ENCODE measurements around the gene SOX9.

Gene SOX9

GRCh38 chr17:72142614-72143013 lies 21.8 kb downstream of the SOX9 start:
- Histone ChIP-seq H3K27ac (no peak overlapping the region), H3K4me3 (no peak overlapping the region), H3K36me3 (ENCODE audit: insufficient read depth, low read length) (no peaks in the 10 kb centered on the region), H3K9ac (ENCODE audit: insufficient read length) (no peak overlapping the region), H3K9me3 (ENCODE audit: low read depth, low read length) (no peaks in the 10 kb centered on the region)
- TF ChIP-seq FOXP2 (optimal IDR thresholded peaks at IDR 0.05; ENCODE audit: control extremely low read depth, extremely low read length, insufficient read depth) (no peak), EZH2 (IDR thresholded peaks at IDR 0.05) (no peak), POLR2AphosphoS5 (IDR thresholded peaks at IDR 0.05; ENCODE audit: borderline replicate concordance, low read depth, low read length) (no peak)
- DNase-seq (ENCODE audit: low read depth, low spot score): no peak

- no peaks in the 10 kb centered on the region for H3K9me3 ChIP-seq (ENCODE audit: low read depth, low read length)
- H3K9ac ChIP-seq (ENCODE audit: insufficient read length): no peak overlapping the region
- TF ChIP-seq FOXP2 (optimal IDR thresholded peaks at IDR 0.05; ENCODE audit: control extremely low read depth, extremely low read length, insufficient read depth): no peak
- no peak for TF ChIP-seq POLR2AphosphoS5 (IDR thresholded peaks at IDR 0.05; ENCODE audit: borderline replicate concordance, low read depth, low read length)
- TF ChIP-seq EZH2 (IDR thresholded peaks at IDR 0.05): no peak
- H3K4me3 ChIP-seq: no peak overlapping the region
- DNase-seq (ENCODE audit: low read depth, low spot score): no peak
- H3K27ac ChIP-seq: no peak overlapping the region
- H3K36me3 ChIP-seq (ENCODE audit: insufficient read depth, low read length): no peaks in the 10 kb centered on the region
Observed at GRCh38 chr17:72143245-72143644, 22.4 kb downstream of the SOX9 start.

DNA sequence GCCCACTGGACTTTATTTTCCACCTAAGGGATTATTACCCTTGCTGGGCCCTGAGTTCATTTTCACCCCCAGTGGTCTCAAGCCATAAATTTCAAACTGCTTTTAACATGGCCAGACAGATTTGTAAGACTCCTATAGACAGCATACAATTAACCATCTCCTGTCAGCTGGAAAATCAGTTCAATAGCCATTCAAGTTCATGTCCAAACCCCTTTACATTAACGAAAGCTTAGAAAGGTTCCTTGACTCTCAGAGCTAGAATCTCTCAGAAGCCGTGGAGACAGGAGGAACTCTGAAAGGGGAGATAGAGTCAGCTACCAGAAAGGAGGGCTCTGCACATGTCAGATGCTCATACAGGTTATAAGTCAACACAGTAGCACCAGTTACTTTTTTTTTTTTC lies 23.3 kb downstream of the SOX9 start:
- H3K27ac ChIP-seq: no peak overlapping the region
- no peak overlapping the region for H3K9ac ChIP-seq (ENCODE audit: insufficient read length)
- H3K9me3 ChIP-seq (ENCODE audit: low read depth, low read length): no peaks in the 10 kb centered on the region
- H3K4me3 ChIP-seq: no peak overlapping the region
- no peaks in the 10 kb centered on the region for H3K36me3 ChIP-seq (ENCODE audit: insufficient read depth, low read length)
- DNase-seq (ENCODE audit: low read depth, low spot score): no peak
- TF ChIP-seq FOXP2 (optimal IDR thresholded peaks at IDR 0.05; ENCODE audit: control extremely low read depth, extremely low read length, insufficient read depth) (no peak), POLR2AphosphoS5 (IDR thresholded peaks at IDR 0.05; ENCODE audit: borderline replicate concordance, low read depth, low read length) (no peak), EZH2 (IDR thresholded peaks at IDR 0.05) (no peak)

DNA sequence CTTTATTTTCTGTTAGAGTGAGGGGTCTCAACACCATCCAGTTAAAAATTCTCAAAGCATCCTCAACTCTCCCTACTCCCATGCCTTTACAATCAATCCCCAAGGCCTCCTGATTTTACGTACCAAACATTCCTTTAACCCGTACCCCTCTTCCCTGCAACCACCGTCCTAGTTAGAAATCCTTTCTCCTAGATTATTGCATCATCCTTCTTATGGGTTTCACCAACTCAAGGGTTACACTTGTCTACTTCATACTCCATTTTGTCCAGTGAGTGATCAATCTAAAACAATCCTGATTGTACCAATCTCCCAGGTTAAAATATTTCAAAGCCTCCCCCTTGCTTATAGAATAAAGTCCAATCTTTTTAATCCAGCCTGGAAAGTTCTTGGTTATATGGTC lies 24.7 kb downstream of the SOX9 start:
- Histone ChIP-seq H3K9me3 (ENCODE audit: low read depth, low read length) (no peaks in the 10 kb centered on the region), H3K4me3 (no peak overlapping the region), H3K9ac (ENCODE audit: insufficient read length) (no peak overlapping the region), H3K36me3 (ENCODE audit: insufficient read depth, low read length) (no peaks in the 10 kb centered on the region), H3K27ac (no peak overlapping the region)
- DNase-seq (ENCODE audit: low read depth, low spot score): no peak
- TF ChIP-seq FOXP2 (optimal IDR thresholded peaks at IDR 0.05; ENCODE audit: control extremely low read depth, extremely low read length, insufficient read depth): no peak
- TF ChIP-seq EZH2 (IDR thresholded peaks at IDR 0.05): no peak
- no peak for TF ChIP-seq POLR2AphosphoS5 (IDR thresholded peaks at IDR 0.05; ENCODE audit: borderline replicate concordance, low read depth, low read length)

DNA sequence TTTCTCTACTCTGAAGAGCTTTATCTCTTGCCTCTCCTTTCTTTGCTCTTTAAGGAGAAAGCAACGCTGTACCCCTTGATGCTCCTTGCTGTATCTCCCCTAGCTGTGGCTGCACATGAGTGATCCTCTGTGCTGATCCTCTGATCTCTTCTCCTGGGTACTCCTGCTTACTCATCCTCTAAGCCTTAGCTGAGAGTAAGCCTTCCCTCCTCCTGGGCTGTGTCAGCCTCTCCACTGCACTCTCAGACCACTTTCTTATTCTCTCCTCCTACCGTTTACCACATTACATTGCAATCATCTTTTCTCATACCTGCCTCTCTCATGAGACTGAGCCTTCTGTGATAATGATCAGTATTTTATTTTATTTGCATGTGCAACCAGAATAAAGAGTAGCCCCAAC lies 25.1 kb downstream of the SOX9 start:
- no peaks in the 10 kb centered on the region for H3K9me3 ChIP-seq (ENCODE audit: low read depth, low read length)
- H3K27ac ChIP-seq: no peak overlapping the region
- TF ChIP-seq FOXP2 (optimal IDR thresholded peaks at IDR 0.05; ENCODE audit: control extremely low read depth, extremely low read length, insufficient read depth): no peak
- TF ChIP-seq POLR2AphosphoS5 (IDR thresholded peaks at IDR 0.05; ENCODE audit: borderline replicate concordance, low read depth, low read length): no peak
- no peak for TF ChIP-seq EZH2 (IDR thresholded peaks at IDR 0.05)
- no peak overlapping the region for H3K9ac ChIP-seq (ENCODE audit: insufficient read length)
- DNase-seq (ENCODE audit: low read depth, low spot score): no peak
- H3K36me3 ChIP-seq (ENCODE audit: insufficient read depth, low read length): no peaks in the 10 kb centered on the region
- H3K4me3 ChIP-seq: no peak overlapping the region

GRCh38 chr17:72146371-72146770 lies 25.6 kb downstream of the SOX9 start:
- Histone ChIP-seq H3K4me3 (no peak overlapping the region), H3K36me3 (ENCODE audit: insufficient read depth, low read length) (no peaks in the 10 kb centered on the region), H3K27ac (no peak overlapping the region), H3K9me3 (ENCODE audit: low read depth, low read length) (no peaks in the 10 kb centered on the region), H3K9ac (ENCODE audit: insufficient read length) (no peak overlapping the region)
- no peak for DNase-seq (ENCODE audit: low read depth, low spot score)
- TF ChIP-seq FOXP2 (optimal IDR thresholded peaks at IDR 0.05; ENCODE audit: control extremely low read depth, extremely low read length, insufficient read depth) (no peak), EZH2 (IDR thresholded peaks at IDR 0.05) (no peak), POLR2AphosphoS5 (IDR thresholded peaks at IDR 0.05; ENCODE audit: borderline replicate concordance, low read depth, low read length) (no peak)

- H3K36me3 ChIP-seq (ENCODE audit: insufficient read depth, low read length): no peaks in the 10 kb centered on the region
- no peak overlapping the region for H3K4me3 ChIP-seq
- H3K27ac ChIP-seq: no peak overlapping the region
- no peaks in the 10 kb centered on the region for H3K9me3 ChIP-seq (ENCODE audit: low read depth, low read length)
- TF ChIP-seq POLR2AphosphoS5 (IDR thresholded peaks at IDR 0.05; ENCODE audit: borderline replicate concordance, low read depth, low read length): no peak
- TF ChIP-seq FOXP2 (optimal IDR thresholded peaks at IDR 0.05; ENCODE audit: control extremely low read depth, extremely low read length, insufficient read depth): no peak
- no peak for TF ChIP-seq EZH2 (IDR thresholded peaks at IDR 0.05)
- DNase-seq (ENCODE audit: low read depth, low spot score): no peak
- no peak overlapping the region for H3K9ac ChIP-seq (ENCODE audit: insufficient read length)
Observed at GRCh38 chr17:72150632-72151460, 30.0 kb downstream of the SOX9 start.

DNA sequence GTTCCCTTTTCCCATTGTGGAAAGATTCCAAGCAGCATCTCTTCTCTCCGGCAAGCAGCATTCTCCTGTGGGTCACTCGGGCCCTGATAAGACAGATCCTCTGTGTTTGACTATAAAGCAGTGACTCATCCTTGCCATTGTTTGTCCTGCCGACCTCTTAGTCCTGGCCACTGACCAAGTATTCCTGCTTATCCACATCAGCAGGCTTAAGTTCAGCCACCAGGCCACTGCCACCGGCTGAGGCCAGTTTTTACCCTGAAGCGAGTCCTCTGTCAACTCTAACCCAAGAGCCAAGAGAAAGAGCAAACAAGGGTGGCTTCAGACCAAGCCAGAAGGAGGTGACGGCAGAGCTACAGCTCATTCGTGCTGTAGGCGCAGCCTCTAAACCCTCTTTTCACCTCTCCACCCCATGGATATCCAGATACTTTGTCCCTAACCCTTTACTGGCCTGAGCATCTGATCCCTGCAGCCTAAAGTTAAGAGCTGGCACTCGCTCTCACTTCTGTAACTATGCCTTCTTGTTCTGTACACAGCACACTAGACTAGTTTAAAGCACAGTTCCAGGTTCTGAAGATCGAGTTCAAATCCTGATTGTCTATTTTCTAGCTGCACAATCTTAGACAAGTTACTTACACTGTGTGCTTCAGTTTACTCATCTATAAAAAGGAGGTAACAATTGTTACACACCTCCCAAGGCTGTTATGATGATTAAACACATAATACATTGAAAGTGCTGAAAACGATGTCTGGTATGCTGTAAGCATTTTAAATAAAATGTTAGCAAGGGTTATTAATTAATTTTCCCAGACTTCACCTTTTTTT lies 31.0 kb downstream of the SOX9 start:
- H3K36me3 ChIP-seq (ENCODE audit: insufficient read depth, low read length): no peaks in the 10 kb centered on the region
- DNase-seq (ENCODE audit: low read depth, low spot score): no peak
- H3K9me3 ChIP-seq (ENCODE audit: low read depth, low read length): no peaks in the 10 kb centered on the region
- H3K4me3 ChIP-seq: no peak overlapping the region
- no peak overlapping the region for H3K9ac ChIP-seq (ENCODE audit: insufficient read length)
- TF ChIP-seq POLR2AphosphoS5 (IDR thresholded peaks at IDR 0.05; ENCODE audit: borderline replicate concordance, low read depth, low read length) (no peak), EZH2 (IDR thresholded peaks at IDR 0.05) (no peak), FOXP2 (optimal IDR thresholded peaks at IDR 0.05; ENCODE audit: control extremely low read depth, extremely low read length, insufficient read depth) (no peak)
- no peak overlapping the region for H3K27ac ChIP-seq

All from SK-N-MC (cell line).